NCI-H748 treated with DMSO at 0.1 percent for 48 hours (cell line): ENCODE data around the gene PPFIA4.

ENCODE experiments used
- DNase-seq: peaks from one replicate; lab custom pipeline; 2025; lab: John Stamatoyannopoulos, UW

The PPFIA4 gene

GRCh38 chr1:203040513-203041275 lies 14.4 kb downstream of the PPFIA4 start:
- DNase-seq, result no peak

GRCh38 chr1:203041351-203041932 lies 15.2 kb downstream of the PPFIA4 start:
- no peak for DNase-seq

DNA sequence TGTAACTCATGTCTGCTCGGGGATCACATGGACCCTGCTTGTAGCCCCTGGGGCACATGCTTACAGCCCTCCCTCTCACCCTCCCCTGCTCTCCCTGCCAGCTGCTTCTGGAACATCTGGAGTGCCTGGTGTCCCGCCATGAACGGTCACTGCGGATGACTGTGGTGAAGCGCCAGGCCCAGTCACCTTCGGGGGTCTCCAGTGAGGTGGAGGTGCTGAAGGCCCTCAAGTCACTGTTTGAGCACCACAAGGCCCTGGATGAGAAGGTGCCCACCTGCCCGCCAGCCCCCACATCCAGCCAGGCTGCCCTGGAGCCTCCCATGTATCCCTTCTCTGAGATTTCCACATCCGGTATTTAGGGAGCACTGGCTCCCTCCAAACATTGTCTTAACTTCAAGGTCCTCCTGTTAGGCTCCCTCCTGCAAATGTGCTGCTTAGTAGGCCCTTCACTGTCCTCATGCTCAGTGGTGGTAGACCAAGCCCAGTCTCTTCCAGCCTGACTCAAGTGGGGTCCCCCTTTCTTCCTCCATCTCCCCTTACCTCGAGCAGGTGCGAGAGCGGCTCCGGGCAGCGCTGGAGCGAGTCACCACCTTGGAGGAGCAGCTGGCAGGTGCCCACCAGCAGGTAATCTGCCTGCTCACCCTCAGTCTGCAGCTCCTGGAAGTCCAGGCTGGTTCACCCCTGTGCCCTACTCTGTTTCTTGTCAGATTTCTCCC lies 17.7 kb downstream of the PPFIA4 start:
- no peak for DNase-seq

DNA sequence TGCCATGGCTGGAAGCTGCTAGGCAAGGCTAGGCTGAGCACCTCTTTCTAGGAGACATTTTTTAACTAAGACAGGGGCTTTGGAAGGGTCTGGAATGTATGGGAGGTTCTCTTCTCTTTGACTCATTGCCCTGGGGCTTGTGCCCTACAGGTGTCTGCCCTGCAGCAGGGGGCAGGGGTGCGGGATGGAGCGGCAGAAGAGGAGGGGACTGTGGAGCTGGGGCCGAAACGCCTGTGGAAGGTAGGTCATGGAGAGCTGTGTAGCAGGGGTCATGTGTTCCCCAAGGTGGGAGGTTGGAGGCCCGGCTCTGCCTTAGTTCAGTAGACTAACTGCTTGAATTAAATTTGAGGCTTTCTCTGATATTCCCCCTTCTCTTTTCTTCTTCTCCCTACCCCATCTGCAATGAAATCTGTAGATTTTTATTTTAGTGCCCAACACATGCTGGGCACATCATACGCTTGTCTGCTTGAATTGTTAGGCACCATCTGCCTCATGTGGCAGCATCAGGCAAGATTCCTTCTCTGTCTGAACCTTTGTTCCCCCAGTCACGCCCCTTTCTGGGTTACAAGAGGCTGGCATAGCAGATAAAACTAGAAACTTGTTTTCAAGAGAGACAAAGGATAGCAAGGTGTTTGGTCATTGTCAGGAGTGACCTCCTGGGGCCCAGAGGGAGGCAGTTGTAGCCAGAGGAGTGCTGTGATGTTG lies 18.4 kb downstream of the PPFIA4 start:
- DNase-seq, result no peak

DNA sequence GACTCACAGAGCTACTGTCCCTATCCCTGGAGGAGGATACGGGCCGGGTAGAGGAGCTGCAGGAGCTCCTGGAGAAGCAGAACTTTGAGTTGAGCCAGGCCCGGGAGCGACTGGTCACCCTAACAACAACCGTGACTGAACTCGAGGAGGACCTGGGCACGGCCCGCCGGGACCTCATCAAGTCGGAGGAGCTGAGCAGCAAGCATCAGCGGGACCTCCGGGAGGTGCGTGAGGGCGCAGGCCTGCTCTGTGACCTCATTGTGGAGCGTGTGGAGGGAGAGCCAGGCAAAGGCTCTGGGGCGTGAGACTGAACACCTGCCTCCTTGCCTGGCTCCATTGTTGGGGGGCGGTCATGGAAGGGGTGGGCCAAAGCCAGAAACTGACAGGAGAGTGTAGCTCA lies 19.0 kb downstream of the PPFIA4 start:
- DNase-seq, result no peak

DNA sequence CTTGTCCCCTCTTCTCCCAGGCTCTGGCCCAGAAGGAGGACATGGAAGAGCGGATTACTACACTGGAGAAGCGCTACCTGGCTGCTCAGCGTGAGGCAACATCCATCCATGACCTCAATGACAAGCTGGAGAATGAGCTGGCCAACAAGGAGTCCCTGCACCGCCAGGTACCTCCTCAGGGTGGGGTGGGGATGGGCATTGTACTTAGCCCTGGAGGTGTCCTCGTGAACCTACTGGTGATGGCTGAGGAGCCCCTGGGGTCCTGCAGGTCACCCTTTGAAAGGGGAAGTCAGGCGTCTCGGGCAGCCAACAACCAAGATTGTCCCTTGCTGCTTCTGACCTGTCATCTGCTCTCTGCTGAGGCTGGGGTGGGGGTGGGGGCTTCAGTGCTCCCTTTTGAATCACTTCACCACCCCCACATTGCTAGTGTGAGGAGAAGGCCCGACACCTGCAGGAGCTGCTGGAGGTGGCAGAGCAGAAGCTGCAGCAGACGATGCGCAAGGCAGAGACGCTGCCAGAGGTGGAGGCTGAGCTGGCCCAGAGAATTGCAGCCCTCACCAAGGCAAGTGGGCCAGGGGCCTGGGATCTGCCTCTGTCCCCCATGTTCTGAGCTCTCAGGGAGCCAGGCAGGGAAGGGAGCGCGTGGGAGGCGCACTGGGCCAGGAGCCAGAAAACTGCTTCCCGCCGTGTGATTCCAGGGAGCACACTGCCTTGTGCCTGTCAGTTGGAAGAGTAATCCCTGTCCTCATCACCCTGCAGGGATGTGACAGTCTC lies 19.7 kb downstream of the PPFIA4 start:
- DNase-seq, result no peak

- DNase-seq, result no peak
Measured at GRCh38 chr1:203046984-203047630, 20.8 kb downstream of the PPFIA4 start.

GRCh38 chr1:203048086-203048485 lies 21.8 kb downstream of the PPFIA4 start:
- no peak for DNase-seq

- DNase-seq, result no peak
Measured at GRCh38 chr1:203048555-203049051, 22.3 kb downstream of the PPFIA4 start.

DNA sequence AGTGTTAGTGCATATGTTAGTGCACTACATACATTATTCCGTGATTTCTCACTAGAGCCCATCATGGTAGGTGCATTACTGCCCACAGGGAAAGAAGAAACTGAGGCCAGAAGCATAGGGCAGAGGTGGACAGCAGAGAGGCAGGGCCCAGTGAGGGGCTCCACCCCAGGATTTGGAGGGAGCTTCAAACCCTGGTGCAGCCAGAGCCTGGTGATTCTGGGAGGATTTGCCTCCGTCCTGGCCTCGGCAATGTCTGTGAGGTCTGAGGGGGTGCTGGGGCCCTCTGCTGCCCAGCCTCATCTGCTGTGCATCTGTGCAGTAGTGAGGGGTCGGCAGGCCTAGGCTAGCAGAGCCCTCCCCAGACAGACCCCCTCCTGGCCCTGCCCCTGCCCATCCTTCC lies 22.8 kb downstream of the PPFIA4 start:
- DNase-seq, result no peak

DNA sequence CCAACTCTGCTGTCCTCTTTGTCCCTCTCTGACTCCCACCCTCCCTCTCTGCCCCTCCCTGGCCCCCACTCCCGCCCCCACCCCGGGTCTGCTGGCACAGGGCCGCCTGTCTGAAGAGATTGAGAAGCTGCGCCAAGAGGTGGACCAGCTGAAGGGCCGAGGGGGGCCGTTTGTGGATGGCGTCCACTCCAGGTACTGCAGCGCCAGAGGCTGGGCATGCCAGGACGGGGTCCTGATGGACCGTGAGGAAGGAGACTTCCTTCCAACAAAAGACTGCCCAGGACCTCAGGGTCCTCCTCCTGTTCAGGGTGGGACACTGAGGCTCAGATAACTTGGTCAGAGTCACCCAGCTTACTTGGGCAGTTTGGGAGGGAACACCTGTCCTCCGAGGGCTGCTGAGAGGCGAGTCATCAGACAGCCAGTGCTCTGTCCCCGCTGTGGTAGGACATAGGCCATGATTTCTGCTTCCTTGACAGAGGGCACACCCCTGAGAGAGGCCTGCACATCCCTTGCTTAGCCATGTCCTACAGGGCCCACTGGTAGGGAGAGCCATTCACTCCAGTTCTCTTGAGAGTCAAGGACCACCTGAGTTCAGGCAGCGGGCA lies 23.4 kb downstream of the PPFIA4 start:
- no peak for DNase-seq

GRCh38 chr1:203050826-203051225 lies 24.5 kb downstream of the PPFIA4 start:
- no peak for DNase-seq

GRCh38 chr1:203051841-203052324 lies 25.6 kb downstream of the PPFIA4 start:
- no peak for DNase-seq

DNA sequence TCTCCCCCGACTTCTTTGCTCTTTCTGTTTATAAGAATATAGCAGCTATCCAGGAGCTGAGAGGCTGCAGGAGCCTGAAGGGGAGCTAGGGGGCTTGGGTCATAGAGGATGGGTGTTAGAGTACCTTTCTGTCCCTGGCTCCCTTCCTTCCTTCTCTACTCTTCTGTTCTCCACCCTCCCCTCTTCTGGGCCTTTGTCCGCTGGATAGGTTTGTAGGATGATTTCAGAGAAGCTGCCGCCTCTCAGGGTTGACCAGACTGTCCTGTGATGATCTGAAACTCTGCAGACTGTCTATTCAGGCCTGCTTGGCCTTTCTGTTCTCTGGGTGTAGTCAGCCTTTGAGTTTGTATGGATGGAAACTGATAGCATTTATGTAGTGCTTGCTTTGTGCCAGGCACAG lies 26.3 kb downstream of the PPFIA4 start:
- DNase-seq, result no peak

DNA sequence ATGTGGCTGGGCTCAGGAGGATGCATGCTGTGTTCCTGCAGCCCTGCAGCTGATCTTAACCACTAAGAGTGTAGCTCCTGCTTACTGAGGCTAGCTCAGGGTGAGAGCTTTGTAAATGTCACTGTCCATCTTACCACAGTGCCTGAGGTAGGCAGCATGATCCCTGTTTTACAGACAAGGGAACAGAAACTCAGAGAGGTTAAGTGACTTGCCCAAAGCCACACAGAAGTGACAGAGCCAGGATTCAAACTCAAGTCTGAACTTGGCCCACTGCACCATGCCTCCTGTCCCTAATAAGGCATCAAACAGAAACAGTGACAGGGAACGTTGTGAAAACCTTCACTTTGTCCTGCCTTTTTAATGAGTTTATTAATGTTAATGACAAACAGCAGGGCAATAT lies 27.9 kb downstream of the PPFIA4 start:
- no peak for DNase-seq

DNA sequence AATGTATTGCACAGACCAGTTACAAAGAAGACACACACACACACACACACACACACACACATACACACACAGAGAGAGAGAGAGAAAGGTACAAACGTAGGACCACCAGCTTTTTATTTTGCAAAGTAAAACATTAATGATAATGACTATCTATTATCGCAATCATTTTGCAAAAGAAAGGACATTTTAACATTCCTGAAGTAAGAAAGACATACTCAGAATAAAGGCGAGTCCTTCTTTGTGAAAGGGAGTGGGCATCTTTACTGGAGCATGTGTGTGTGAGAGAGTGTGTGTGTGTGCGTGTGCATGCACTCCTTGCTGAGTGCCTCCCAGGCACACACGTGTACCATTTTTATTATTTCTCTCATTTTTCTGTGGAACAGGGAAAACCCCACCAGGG lies 28.4 kb downstream of the PPFIA4 start:
- no peak for DNase-seq

DNA sequence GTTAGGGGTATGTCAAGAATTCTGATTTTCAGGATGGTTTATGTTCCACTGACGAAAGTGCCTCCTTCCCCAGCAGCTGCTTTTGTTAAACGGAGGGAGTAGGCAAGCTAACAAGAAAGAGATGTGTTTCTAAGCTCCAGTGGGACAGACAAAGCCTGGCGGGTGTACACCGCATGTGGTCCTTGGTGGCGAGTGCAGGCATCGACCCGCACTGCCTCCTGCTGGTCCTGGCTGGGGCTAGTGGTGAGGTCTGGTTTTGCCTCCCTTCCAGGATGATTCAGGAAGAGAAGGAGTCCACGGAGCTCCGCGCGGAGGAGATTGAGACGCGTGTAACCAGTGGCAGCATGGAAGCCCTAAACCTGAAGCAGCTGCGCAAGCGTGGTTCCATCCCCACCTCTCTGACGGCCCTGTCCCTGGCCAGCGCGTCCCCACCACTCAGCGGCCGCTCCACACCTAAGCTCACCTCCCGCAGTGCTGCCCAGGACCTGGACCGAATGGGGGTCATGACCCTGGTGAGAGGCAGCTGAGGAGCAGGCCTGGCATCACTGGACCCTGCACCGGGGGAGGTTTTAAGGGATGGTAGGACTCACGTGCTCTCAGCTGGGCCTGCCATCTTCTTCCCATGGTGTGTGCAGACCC lies 29.0 kb downstream of the PPFIA4 start:
- no peak for DNase-seq

DNA sequence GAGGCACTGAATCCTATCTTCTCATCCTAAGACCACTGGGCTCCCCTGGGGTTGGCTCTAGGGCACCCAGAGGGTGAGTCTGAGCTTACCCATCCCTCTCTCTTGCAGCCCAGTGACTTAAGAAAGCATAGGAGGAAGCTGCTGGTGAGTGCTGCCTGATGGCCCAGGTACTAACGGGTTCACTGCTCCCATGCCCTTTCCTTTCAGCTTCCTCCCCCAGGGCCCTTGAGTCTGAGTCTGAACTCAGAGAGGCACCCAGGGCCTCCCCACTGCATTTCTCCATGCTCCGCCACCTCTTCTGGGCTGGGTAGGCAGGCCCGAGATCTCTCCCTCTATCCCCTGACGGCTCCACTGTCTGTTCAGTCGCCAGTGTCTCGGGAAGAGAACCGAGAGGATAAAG lies 29.7 kb downstream of the PPFIA4 start:
- DNase-seq, result no peak

- no peak for DNase-seq
Measured at GRCh38 chr1:203056516-203056915, 30.2 kb downstream of the PPFIA4 start.
